Neutrophil (primary cell): Measurements from ENCODE around the gene SYNJ2.

Source experiments
- H3K27ac ChIP-seq: fragments of 200-600 bp; sonication (generic); 2 replicates; pipeline ENCODE4 v1.5.1; 2016; ENCODE audit warnings: mild to moderate bottlenecking, moderate library complexity
- H3K27me3 ChIP-seq: fragments of 200-600 bp; sonication (generic); 2 replicates; pipeline ENCODE4 v1.6.0; 2016; ENCODE audit warnings: mild to moderate bottlenecking
- H3K36me3 ChIP-seq: fragments of 200-600 bp; sonication (generic); 2 replicates; pipeline ENCODE4 v1.5.1; 2017
- H3K4me1 ChIP-seq, 2 experiments: fragments of 200-600 bp in 1 of 2; sonication (generic) in 1 of 2; 1 replicate in 1 of 2; 2 replicates in 1 of 2; pipeline versions ENCODE4 v1.5.1 to v1.6.1; 2013 to 2016; ENCODE audit warnings: low read depth in 1 of 2, low read length in 1 of 2, mild to moderate bottlenecking in 1 of 2, moderate library complexity in 1 of 2; ENCODE audit not compliant: control insufficient read depth in 1 of 2, insufficient read depth in 1 of 2
- H3K4me3 ChIP-seq, 2 experiments: fragments of 200-600 bp in 1 of 2; sonication (generic) in 1 of 2; 1 replicate in 1 of 2; 2 replicates in 1 of 2; pipeline ENCODE4 v1.5.1; 2013 to 2016; ENCODE audit warnings: low read depth in 1 of 2, low read length in 1 of 2, mild to moderate bottlenecking in 1 of 2, moderate library complexity in 1 of 2
- H3K9me3 ChIP-seq: fragments of 200-600 bp; sonication (generic); 2 replicates; pipeline ENCODE4 v1.5.1; 2016
- TF ChIP-seq, protein P1 (sequence below): fragments of 200-600 bp; sonication (generic); IDR thresholded peaks from 2 replicates; pipeline ENCODE4 v1.5.1; 2016; ENCODE audit warnings: antibody characterized with exemption

Gene SYNJ2

DNA sequence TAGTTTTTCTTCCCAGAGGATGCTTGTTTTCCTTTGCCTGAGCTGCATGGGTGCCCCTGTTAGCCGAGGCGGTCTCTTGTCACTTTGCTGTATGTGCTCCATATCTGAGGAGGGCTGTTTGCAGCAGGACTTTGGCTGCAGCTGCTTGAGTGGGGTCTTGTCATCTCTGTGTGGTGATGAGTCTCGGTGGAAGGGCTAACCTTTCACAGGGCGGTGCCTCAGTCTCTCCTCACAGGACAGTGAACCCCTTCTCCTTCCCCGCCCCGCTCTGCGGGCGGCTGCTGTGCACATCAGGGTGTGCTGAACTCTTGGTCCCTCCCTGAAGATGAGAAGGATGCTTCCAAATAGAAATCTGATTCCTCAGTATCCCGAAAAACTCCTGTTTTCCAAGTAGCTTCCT, 75.1 kb downstream of the SYNJ2 start:
- no peak overlapping the region for H3K4me3 ChIP-seq
- TF ChIP-seq, protein P1, sequence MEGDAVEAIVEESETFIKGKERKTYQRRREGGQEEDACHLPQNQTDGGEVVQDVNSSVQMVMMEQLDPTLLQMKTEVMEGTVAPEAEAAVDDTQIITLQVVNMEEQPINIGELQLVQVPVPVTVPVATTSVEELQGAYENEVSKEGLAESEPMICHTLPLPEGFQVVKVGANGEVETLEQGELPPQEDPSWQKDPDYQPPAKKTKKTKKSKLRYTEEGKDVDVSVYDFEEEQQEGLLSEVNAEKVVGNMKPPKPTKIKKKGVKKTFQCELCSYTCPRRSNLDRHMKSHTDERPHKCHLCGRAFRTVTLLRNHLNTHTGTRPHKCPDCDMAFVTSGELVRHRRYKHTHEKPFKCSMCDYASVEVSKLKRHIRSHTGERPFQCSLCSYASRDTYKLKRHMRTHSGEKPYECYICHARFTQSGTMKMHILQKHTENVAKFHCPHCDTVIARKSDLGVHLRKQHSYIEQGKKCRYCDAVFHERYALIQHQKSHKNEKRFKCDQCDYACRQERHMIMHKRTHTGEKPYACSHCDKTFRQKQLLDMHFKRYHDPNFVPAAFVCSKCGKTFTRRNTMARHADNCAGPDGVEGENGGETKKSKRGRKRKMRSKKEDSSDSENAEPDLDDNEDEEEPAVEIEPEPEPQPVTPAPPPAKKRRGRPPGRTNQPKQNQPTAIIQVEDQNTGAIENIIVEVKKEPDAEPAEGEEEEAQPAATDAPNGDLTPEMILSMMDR = no peak
- H3K36me3 ChIP-seq = peaks cover 19% of the 10 kb centered on the region
- no peaks in the 10 kb centered on the region for H3K9me3 ChIP-seq
- H3K4me1 ChIP-seq = peaks cover 0 to 5% of the 10 kb centered on the region in 2 experiments
- no peak overlapping the region for H3K27ac ChIP-seq
- H3K27me3 ChIP-seq = no peaks in the 10 kb centered on the region

DNA sequence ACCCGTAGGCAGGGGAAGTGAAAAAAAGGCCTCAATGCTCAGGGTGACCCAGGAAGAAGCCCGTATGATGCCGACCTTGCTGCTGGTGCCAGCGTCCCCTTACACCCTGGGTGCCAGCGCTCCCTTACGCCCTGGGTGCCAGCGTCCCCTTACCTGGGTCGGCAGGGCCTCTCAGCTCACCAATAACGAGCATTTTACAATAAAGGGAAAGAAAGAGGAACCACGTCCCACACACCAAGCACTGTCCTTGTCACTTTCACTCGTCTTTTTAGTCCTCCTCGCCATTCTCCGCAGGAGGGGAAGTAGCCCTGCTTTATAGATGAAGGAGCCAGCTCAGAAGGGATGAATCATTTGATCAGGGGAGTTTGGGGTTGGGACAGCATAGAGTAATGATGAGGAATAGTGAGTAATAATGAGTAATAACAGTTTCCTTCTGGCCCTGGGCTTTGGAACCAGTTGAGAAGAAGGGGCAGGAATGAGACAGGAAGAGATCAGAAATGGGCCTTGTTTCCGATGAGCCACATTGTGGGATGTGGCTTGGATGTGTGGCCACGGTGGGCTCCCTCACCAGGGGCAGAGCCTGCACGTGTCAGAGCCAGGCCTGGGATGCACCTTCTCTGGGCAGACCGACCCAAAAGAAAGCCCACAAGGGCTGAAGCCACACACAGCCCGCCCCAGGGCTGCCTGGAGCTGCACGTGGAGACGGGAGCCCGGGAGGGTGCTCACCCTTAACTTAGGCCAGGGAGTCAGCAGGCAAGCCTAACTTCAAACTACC, 75.7 kb downstream of the SYNJ2 start:
- H3K4me3 ChIP-seq = no peak overlapping the region
- peaks cover 0 to 5% of the 10 kb centered on the region in 2 experiments for H3K4me1 ChIP-seq
- H3K27ac ChIP-seq = no peak overlapping the region
- peaks cover 22% of the 10 kb centered on the region for H3K36me3 ChIP-seq
- TF ChIP-seq, protein P1 = no peak
- H3K27me3 ChIP-seq = no peaks in the 10 kb centered on the region
- no peaks in the 10 kb centered on the region for H3K9me3 ChIP-seq

DNA sequence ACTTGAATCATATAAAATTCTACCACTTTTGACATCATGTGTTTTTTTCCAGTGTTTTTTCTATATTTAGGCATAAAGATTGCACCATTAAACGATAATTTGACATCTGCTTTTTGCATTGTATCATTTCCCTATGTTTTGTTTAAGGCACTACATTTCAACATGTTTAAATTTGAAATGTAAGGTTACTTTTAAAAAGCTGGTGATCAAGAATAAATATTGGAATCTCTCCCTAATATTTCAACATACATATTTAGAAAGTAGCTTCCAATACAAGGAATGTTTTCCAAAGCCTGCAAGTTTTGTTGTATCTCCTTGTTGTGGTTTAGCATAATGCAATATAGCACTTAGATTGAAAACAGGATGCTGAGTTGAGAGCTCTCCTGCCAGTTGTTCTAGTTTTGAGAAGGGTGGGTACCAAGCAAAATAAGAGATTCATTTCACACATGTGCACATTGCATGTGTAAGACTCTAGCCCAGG, 76.5 kb downstream of the SYNJ2 start:
- no peak overlapping the region for H3K4me3 ChIP-seq
- TF ChIP-seq, protein P1 = no peak
- peaks cover 0 to 5% of the 10 kb centered on the region in 2 experiments for H3K4me1 ChIP-seq
- H3K27ac ChIP-seq = no peak overlapping the region
- no peaks in the 10 kb centered on the region for H3K27me3 ChIP-seq
- no peaks in the 10 kb centered on the region for H3K9me3 ChIP-seq
- peaks cover 25% of the 10 kb centered on the region for H3K36me3 ChIP-seq

DNA sequence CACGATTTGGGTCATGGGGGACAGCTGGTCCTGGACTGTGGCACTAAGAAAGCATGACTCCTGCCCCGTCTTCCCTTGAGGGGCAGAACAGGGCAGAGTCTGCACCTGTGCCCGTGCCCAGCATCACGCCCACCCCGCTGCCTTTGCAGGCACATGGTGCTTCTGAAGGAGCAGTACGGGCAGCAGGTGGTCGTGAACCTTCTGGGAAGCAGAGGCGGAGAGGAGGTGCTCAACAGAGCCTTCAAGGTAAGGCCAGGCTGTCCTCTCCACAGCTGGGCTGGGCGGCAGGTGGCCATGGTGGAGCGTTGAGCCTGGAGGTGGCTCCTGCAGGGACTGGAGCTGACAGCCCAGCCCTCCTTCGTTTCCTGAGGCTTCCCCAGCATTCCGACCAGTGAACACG, 77.4 kb downstream of the SYNJ2 start:
- no peak overlapping the region for H3K4me3 ChIP-seq
- peaks cover 28% of the 10 kb centered on the region for H3K36me3 ChIP-seq
- no peak overlapping the region for H3K27ac ChIP-seq
- TF ChIP-seq, protein P1 = no peak
- H3K27me3 ChIP-seq = no peaks in the 10 kb centered on the region
- H3K4me1 ChIP-seq = peaks cover 0 to 5% of the 10 kb centered on the region in 2 experiments
- H3K9me3 ChIP-seq = no peaks in the 10 kb centered on the region

DNA sequence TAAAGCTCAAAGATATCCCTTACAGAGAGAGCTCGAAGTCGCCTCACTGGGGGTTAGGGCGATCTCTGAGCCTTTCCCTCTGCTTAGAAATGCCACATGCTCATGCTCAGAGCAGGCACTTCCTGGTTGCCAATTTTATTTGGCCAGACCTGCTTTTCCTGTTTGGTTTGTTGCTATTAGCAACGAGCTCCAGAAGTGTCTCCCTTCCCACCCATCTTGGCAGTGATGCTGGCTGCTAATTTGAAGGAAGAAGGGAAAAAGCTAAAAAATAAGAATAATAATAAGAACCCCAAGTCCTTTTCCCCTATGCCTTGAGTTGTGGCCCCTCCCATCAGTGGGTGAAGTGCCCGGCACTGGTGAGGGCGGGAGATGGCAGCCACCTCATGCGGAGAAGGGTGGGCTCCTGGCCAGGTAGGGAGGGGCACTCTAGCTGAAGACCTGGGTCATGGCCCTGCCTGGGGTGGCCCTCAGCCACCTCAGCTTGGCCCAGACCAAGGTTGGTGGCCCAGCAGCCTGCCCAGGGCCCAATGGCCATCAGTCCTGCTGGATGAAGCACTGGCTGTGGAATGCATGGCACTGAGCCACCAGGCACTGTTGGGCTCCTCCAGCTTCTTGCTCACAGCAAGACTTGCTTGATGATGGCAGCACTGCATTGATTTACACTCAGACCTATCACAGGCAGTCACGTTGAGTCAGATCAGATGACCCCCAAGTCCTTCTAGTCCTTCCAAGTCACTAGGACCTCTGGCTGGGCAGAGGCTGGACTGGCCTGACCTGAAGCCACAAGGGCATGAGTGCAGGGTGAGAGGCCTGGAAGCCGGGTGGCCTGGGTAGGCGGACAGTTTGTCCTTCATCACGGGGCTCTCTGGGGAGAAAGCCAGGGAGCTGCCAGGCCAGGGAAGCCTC, 79.0 kb downstream of the SYNJ2 start:
- no peak overlapping the region for H3K27ac ChIP-seq
- no peaks in the 10 kb centered on the region for H3K27me3 ChIP-seq
- TF ChIP-seq, protein P1 = no peak
- H3K9me3 ChIP-seq = no peaks in the 10 kb centered on the region
- peaks cover 40% of the 10 kb centered on the region for H3K36me3 ChIP-seq
- peaks cover 0 to 5% of the 10 kb centered on the region in 2 experiments for H3K4me1 ChIP-seq
- no peak overlapping the region for H3K4me3 ChIP-seq
